H1 (cell line): ENCODE measurements around the gene RABGAP1. TPM values are rescaled to one million over a fixed set of nuclear protein-coding genes. Genes with fewer than 3 reads are reported as not detected.

Experiments used
- CTCF ChIA-PET: fragments of 300-600 bp; sonication (Branson Sonifier 250); formaldehyde crosslinking; loops from one replicate; lab custom pipeline; 2021; ENCODE audit not compliant: partially characterized antibody; lab: Charles Lee
- POLR2A ChIA-PET: fragments of 300-600 bp; sonication (Branson Sonifier 250); formaldehyde crosslinking; loops from one replicate; lab custom pipeline; 2021; ENCODE audit warnings: inconsistent platforms; ENCODE audit not compliant: partially characterized antibody; lab: Charles Lee
- DNase-seq, 2 experiments: peaks; one replicate each; pipeline versions ENCODE4 v3.0.0 to v3.0.0-alpha.2; 2010 to 2022; ENCODE audit warnings: low spot score in 2 of 2, low read depth in 1 of 2, mixed read lengths in 1 of 2
- FAIRE-seq: peaks from 2 replicates; lab custom pipeline; 2011; peaks lifted over from hg19 to GRCh38; lab: Jason Lieb, UNC
- H2AFZ ChIP-seq: 2 replicates; pipeline ENCODE4 v1.8.1; 2012; ENCODE audit warnings: low read length, inconsistent platforms
- H2AK5ac ChIP-seq: 2 replicates; pipeline ENCODE4 v1.6.1; 2013; ENCODE audit warnings: low read depth, low read length
- H2BK120ac ChIP-seq: replicated peaks from 2 replicates; pipeline ENCODE3; 2013; ENCODE audit warnings: low read depth, low read length, inconsistent platforms
- H2BK12ac ChIP-seq: 2 replicates; pipeline ENCODE4 v1.6.1; 2013; ENCODE audit warnings: low read depth, low read length
- H2BK15ac ChIP-seq: 2 replicates; pipeline ENCODE4 v1.6.1; 2013; ENCODE audit warnings: low read length
- H2BK20ac ChIP-seq: 2 replicates; pipeline ENCODE4 v1.6.1; 2013; ENCODE audit warnings: low read length
- H2BK5ac ChIP-seq: 2 replicates; pipeline ENCODE4 v1.6.1; 2013; ENCODE audit warnings: low read depth, low read length
- H3K14ac ChIP-seq: 2 replicates; pipeline ENCODE4 v1.6.1; 2013; ENCODE audit warnings: inconsistent platforms; ENCODE audit not compliant: insufficient read length
- H3K18ac ChIP-seq: 2 replicates; pipeline ENCODE4 v1.6.1; 2013; ENCODE audit warnings: low read length; ENCODE audit errors: extremely low read depth
- H3K23ac ChIP-seq: 2 replicates; pipeline ENCODE4 v1.6.1; 2013; ENCODE audit warnings: inconsistent platforms; ENCODE audit not compliant: insufficient read length
- H3K23me2 ChIP-seq: 2 replicates; pipeline ENCODE4 v1.6.1; 2013; ENCODE audit warnings: low read depth, low read length
- H3K27ac ChIP-seq: 2 replicates; pipeline ENCODE4 v1.6.1; 2011; ENCODE audit warnings: low read depth, low read length, inconsistent platforms
- H3K27me3 ChIP-seq, 4 experiments: replicated peaks in 1 of 4; 1 replicate in 1 of 4; 2 replicates in 3 of 4; pipeline versions ENCODE4 v1.6.1 to v1.8.1; 2011 to 2013; ENCODE audit warnings: low read length in 3 of 4, mild to moderate bottlenecking in 3 of 4, inconsistent platforms in 2 of 4, mixed read lengths in 2 of 4, moderate library complexity in 1 of 4; ENCODE audit not compliant: control insufficient read depth in 3 of 4, insufficient read depth in 3 of 4; ENCODE audit errors: extremely low read depth in 1 of 4
- H3K36me3 ChIP-seq, 4 experiments: 2 replicates each; pipeline versions ENCODE4 v1.6.1 to v1.8.1; 2011 to 2013; ENCODE audit warnings: mild to moderate bottlenecking in 4 of 4, low read length in 3 of 4, moderate library complexity in 2 of 4, control low read depth in 1 of 4, inconsistent platforms in 1 of 4; ENCODE audit not compliant: insufficient read depth in 4 of 4, control insufficient read depth in 2 of 4
- H3K4ac ChIP-seq: replicated peaks from 2 replicates; pipeline ENCODE3; 2013; ENCODE audit warnings: low read length, low read depth, mixed read lengths, inconsistent platforms; ENCODE audit not compliant: insufficient read length
- H3K4me1 ChIP-seq, 4 experiments: replicated peaks in 1 of 4; 1 replicate in 1 of 4; 2 replicates in 3 of 4; pipeline versions ENCODE4 v1.6.1 to v1.8.1; 2011 to 2013; ENCODE audit warnings: low read length in 3 of 4, inconsistent platforms in 2 of 4, mixed read lengths in 1 of 4; ENCODE audit not compliant: insufficient read depth in 4 of 4, control insufficient read depth in 3 of 4
- H3K4me2 ChIP-seq, 2 experiments: 2 replicates each; pipeline versions ENCODE4 v1.6.1 to v1.8.1; 2011 to 2013; ENCODE audit warnings: low read depth in 2 of 2, low read length in 2 of 2, control low read depth in 1 of 2, inconsistent platforms in 1 of 2, mild to moderate bottlenecking in 1 of 2; ENCODE audit not compliant: insufficient read depth in 1 of 2
- H3K4me3 ChIP-seq, 4 experiments: fragments of 200-600, 300-600 bp in 1 of 4; sonication (generic), shearing (Covaris generic), sonication (Bioruptor Twin) in 1 of 4; 2 replicates each; pipeline versions ENCODE4 v1.5.1 to v1.8.1; 2011 to 2016; ENCODE audit warnings: low read length in 4 of 4, low read depth in 3 of 4, control low read depth in 2 of 4, inconsistent platforms in 2 of 4, mild to moderate bottlenecking in 2 of 4, mixed read lengths in 1 of 4, moderate library complexity in 1 of 4; ENCODE audit not compliant: insufficient read depth in 2 of 4; ENCODE audit errors: extremely low read depth in 1 of 4
- H3K56ac ChIP-seq: replicated peaks from 2 replicates; pipeline ENCODE3; 2013; ENCODE audit warnings: low read depth, mild to moderate bottlenecking, mixed read lengths, low read length, inconsistent platforms; ENCODE audit not compliant: insufficient read length
- H3K79me1 ChIP-seq: 2 replicates; pipeline ENCODE4 v1.6.1; 2013; ENCODE audit warnings: low read depth, low read length, control low read depth
- H3K79me2 ChIP-seq, 2 experiments: 2 replicates each; pipeline versions ENCODE4 v1.6.1 to v1.8.1; 2012 to 2013; ENCODE audit warnings: low read length in 2 of 2, mild to moderate bottlenecking in 2 of 2, inconsistent platforms in 1 of 2; ENCODE audit not compliant: insufficient read depth in 2 of 2, control insufficient read depth in 1 of 2
- H3K9ac ChIP-seq, 4 experiments: replicated peaks in 1 of 4; 1 replicate in 1 of 4; 2 replicates in 3 of 4; pipeline versions ENCODE4 v1.6.1 to v1.8.1; 2011 to 2013; ENCODE audit warnings: low read depth in 3 of 4, low read length in 3 of 4, control low read depth in 2 of 4, mild to moderate bottlenecking in 2 of 4, moderate library complexity in 2 of 4, inconsistent platforms in 1 of 4; ENCODE audit errors: extremely low read depth in 1 of 4
- H3K9me3 ChIP-seq, 2 experiments: 2 replicates each; pipeline versions ENCODE4 v1.6.1 to v1.8.1; 2012 to 2013; ENCODE audit warnings: mild to moderate bottlenecking in 2 of 2, moderate library complexity in 2 of 2, control low read depth in 1 of 2, inconsistent platforms in 1 of 2, low read depth in 1 of 2, low read length in 1 of 2, mixed read lengths in 1 of 2; ENCODE audit not compliant: insufficient read depth in 2 of 2
- H4K20me1 ChIP-seq, 2 experiments: replicated peaks in 1 of 2; 2 replicates each; pipeline versions ENCODE3 to v1.8.1; 2011 to 2013; ENCODE audit warnings: inconsistent platforms in 2 of 2, low read length in 2 of 2, mild to moderate bottlenecking in 1 of 2; ENCODE audit not compliant: insufficient read depth in 2 of 2, control insufficient read depth in 1 of 2
- H4K5ac ChIP-seq: 2 replicates; pipeline ENCODE4 v1.6.1; 2013; ENCODE audit warnings: low read length, low read depth, mixed read lengths, inconsistent platforms; ENCODE audit not compliant: insufficient read length
- H4K8ac ChIP-seq: 2 replicates; pipeline ENCODE4 v1.8.0; 2013; ENCODE audit warnings: mild to moderate bottlenecking, moderate library complexity, low read length, inconsistent platforms; ENCODE audit not compliant: insufficient read depth; ENCODE audit errors: extremely low read depth
- H4K91ac ChIP-seq: replicated peaks from 2 replicates; pipeline ENCODE3; 2013; ENCODE audit warnings: low read length, mixed read lengths, inconsistent platforms; ENCODE audit not compliant: insufficient read length
- EGR1 ChIP-seq: IDR thresholded peaks from 2 replicates; pipeline ENCODE4 v1.6.1; 2011; ENCODE audit warnings: low read depth, low read length, borderline replicate concordance
- GABPA ChIP-seq: IDR thresholded peaks from 2 replicates; pipeline ENCODE4 v1.6.1; 2011; ENCODE audit warnings: mild to moderate bottlenecking, low read length, moderate library complexity, borderline replicate concordance; ENCODE audit not compliant: insufficient read depth
- JUN ChIP-seq: IDR thresholded peaks from 2 replicates; pipeline ENCODE4 v1.6.1; 2011; ENCODE audit warnings: low read depth, mild to moderate bottlenecking, improper control_type of control experiment, low read length
- PHF8 ChIP-seq: fragments of 200-600 bp; sonication (generic); conservative IDR thresholded peaks from 2 replicates; pipeline ENCODE4 v1.7.1; 2012; ENCODE audit warnings: low read depth, mild to moderate bottlenecking, inconsistent platforms, low read length, moderate library complexity
- POLR2A ChIP-seq, 2 experiments: IDR thresholded peaks; 1 replicate in 1 of 2; 2 replicates in 1 of 2; pipeline ENCODE4 v1.6.1; 2011; ENCODE audit warnings: low read depth in 2 of 2, low read length in 2 of 2, mild to moderate bottlenecking in 2 of 2; ENCODE audit errors: control extremely low read depth in 1 of 2
- POLR2AphosphoS5 ChIP-seq: IDR thresholded peaks from 2 replicates; pipeline ENCODE4 v1.6.1; 2011; ENCODE audit warnings: low read depth, low read length
- SIN3A ChIP-seq, 2 experiments: IDR thresholded peaks in 1 of 2; conservative IDR thresholded peaks in 1 of 2; 2 replicates each; pipeline ENCODE4 v1.6.1; 2011 to 2012; ENCODE audit warnings: low read length in 2 of 2, improper control_type of control experiment in 1 of 2, low read depth in 1 of 2, mild to moderate bottlenecking in 1 of 2
- WGBS, 2 experiments: shearing (Covaris generic) in 1 of 2; methylation state at CpG; one replicate each; pipeline versions ENCODE4 v1.1.6 to v1.1.7; 2013 to 2015; ENCODE audit warnings: low lambda C conversion rate in 2 of 2, mixed read lengths in 2 of 2, inconsistent platforms in 1 of 2, low coverage in 1 of 2, missing lambda C conversion rate in 1 of 2; ENCODE audit not compliant: insufficient replicate concordance in 2 of 2, insufficient coverage in 1 of 2, insufficient read length in 1 of 2; ENCODE audit errors: extremely low coverage in 1 of 2, missing lambda C conversion rate in 1 of 2; 5-methylcytosine and 5-hydroxymethylcytosine counted together
- polyA plus RNA-seq, 7 experiments: library from polyadenylated mRNA; depleted of rRNA in 3 of 7; stranded (reverse) in 5 of 7; unstranded in 2 of 7; fragments of >200 nt in 5 of 7; fragments of 200-250 nt in 2 of 7; gene quantifications; 1 replicate in 5 of 7; 2 replicates in 1 of 7; 4 replicates in 1 of 7; pipeline versions ENCODE4 v1.2.1 to v1.2.3, GENCODE V29; 2011 to 2013; ENCODE audit warnings: missing spikeins in 2 of 7, mixed read lengths in 2 of 7
- total RNA-seq: library from RNA; stranded (reverse); fragmentation: NEBNext Ultra II Directional; extraction: Animal tissue kit (Norgen Biotek cat#: 25700); gene quantifications from 2 replicates; pipeline ENCODE4 v1.2.1, GENCODE V29; 2021
- TF ChIP-seq, protein P1 (sequence below): IDR thresholded peaks from 2 replicates; pipeline ENCODE4 v1.6.1; 2012; ENCODE audit warnings: inconsistent platforms
- TF ChIP-seq, protein P2 (sequence below): IDR thresholded peaks from 2 replicates; pipeline ENCODE4 v1.6.1; 2011; ENCODE audit warnings: low read length, improper control_type of control experiment

Gene RABGAP1
- total and polyA plus RNA-seq, 2 of the 8 experiments (the other 6 are each of a cell fraction or from before 2014, with no cell fraction given), result 15.7 to 38.3 TPM

DNA sequence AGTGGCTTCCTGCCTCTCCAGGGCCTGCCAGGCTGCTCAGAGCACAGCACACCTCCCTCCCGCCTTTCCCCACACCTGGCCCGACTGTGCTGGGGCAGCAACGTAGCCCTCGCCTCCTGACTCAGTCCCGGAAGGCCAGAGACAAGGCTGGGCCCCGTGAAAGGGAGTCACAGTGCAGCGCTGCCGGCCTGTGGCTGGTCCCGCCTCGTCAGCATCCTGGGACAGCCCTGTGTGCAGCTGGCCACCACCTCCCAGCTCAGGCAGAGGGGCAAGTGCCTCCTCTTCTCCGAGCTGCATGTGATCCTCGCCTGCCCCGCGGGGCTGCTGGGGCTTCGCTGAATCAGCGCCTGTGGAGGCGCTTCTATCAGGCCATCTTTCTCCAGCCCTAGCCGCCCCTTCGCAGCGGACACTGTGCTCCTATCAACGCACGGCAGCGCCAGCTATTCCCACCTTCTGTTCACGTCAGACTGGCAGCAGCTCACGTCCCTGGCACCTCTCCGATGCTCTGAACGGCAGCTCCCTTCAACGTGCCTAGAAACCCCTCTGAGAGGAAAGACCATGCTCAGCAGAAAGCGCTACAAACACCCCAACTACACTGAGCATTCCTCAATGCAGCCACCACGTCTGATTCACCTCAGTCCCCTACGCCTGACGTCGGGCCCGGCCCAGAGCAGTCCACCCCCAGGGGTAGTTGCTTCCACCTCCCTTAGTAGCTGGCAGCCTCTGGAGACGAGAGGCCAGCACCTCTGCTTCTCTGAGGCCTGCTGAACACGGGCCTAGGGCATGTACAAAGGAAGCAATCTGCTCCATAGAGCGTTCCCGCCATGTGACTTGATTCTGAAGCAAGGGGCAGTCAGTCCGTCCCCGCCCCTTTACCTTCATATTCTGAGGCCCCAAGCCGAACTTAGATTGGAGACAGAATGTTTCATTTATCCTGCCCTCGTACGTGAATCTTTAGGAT lies 171.5 kb downstream of the RABGAP1 start:
- H3K9me3 ChIP-seq, result no peaks in the 10 kb centered on the region
- H4K8ac ChIP-seq, result peak overlapping the region; percentile 41; the same call in 1 of the 2 replicates
- H2BK120ac ChIP-seq, result no peak overlapping the region
- no peak overlapping the region for H3K18ac ChIP-seq
- H3K14ac ChIP-seq, result no peak overlapping the region
- no peaks in the 10 kb centered on the region for H3K23me2 ChIP-seq
- peaks cover 0 to 11% (median 5%) of the 10 kb centered on the region in 4 experiments; a peak in 5 of 7 replicates for H3K4me1 ChIP-seq
- H2BK5ac ChIP-seq, result peak overlapping the region; percentile 56
- no peak overlapping the region for H3K23ac ChIP-seq
- no peak overlapping the region for H4K5ac ChIP-seq
- CTCF ChIA-PET, result interaction anchor here (1.2 to 3.3 kb wide), 5 partner anchors 10 to 237 kb away, joined by 4 to 21 read pairs (median 9); no protein-coding TSS in a partner anchor
- H4K91ac ChIP-seq, result no peak overlapping the region
- POLR2A ChIA-PET, result interaction anchor here (0.6 to 1.8 kb wide), 5 partner anchors 12 to 238 kb away, joined by 3 to 6 read pairs (median 4); no protein-coding TSS in a partner anchor
- no peak overlapping the region for H2BK15ac ChIP-seq
- H2AK5ac ChIP-seq, result no peak overlapping the region
- no peak overlapping the region for H2AFZ ChIP-seq
- no peak overlapping the region for H3K56ac ChIP-seq
- 0 out of 7 replicates have a peak overlapping the region, but pooled peaks of 2 of the 4 experiments have one; percentile 8 to 20 for H3K9ac ChIP-seq
- no peak overlapping the region for H2BK20ac ChIP-seq
- no peak overlapping the region for H3K4ac ChIP-seq
- no peak overlapping the region for H3K4me3 ChIP-seq
- H3K79me2 ChIP-seq, result no peaks in the 10 kb centered on the region
- no peak overlapping the region for H3K4me2 ChIP-seq
- peaks cover 4 to 25% (median 18%) of the 10 kb centered on the region in 4 experiments for H3K36me3 ChIP-seq
- 0 out of 2 replicates have a peak overlapping the region, but pooled peaks have one; percentile 9 for H2BK12ac ChIP-seq
- DNase-seq (no peak), FAIRE-seq (no peak)
- no peak overlapping the region for H3K27ac ChIP-seq
- H4K20me1 ChIP-seq, result peaks cover 4 to 11% of the 10 kb centered on the region in 2 experiments
- no peaks in the 10 kb centered on the region for H3K27me3 ChIP-seq
- WGBS, 2 experiments, result 86% methylated on average over 43 of the region's 43 CpGs; no CpG with 5 or more reads in 1 of the 2 experiments
- peaks cover 2% of the 10 kb centered on the region; the same call in 1 of the 2 replicates for H3K79me1 ChIP-seq
- TF ChIP-seq SIN3A (conservative IDR thresholded peaks at IDR 0.05 in 1 of 2, IDR thresholded peaks at IDR 0.05 in 1 of 2; ENCODE audit: low read depth in 1 of 2, low read length in 2 of 2), result no peak
- TF ChIP-seq JUN, result no peak
- TF ChIP-seq EGR1, result no peak
- no peak for TF ChIP-seq PHF8
- peak; percentile 82 for TF ChIP-seq POLR2AphosphoS5
- TF ChIP-seq, protein P1, sequence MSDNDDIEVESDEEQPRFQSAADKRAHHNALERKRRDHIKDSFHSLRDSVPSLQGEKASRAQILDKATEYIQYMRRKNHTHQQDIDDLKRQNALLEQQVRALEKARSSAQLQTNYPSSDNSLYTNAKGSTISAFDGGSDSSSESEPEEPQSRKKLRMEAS, result no peak
- TF ChIP-seq GABPA, result no peak
- 0 out of 3 replicates have a peak, but pooled peaks of 1 of the 2 experiments have one; percentile 34 for TF ChIP-seq POLR2A (IDR thresholded peaks at IDR 0.05; ENCODE audit: control extremely low read depth in 1 of 2, low read depth in 2 of 2, low read length in 2 of 2)
- TF ChIP-seq, protein P2, sequence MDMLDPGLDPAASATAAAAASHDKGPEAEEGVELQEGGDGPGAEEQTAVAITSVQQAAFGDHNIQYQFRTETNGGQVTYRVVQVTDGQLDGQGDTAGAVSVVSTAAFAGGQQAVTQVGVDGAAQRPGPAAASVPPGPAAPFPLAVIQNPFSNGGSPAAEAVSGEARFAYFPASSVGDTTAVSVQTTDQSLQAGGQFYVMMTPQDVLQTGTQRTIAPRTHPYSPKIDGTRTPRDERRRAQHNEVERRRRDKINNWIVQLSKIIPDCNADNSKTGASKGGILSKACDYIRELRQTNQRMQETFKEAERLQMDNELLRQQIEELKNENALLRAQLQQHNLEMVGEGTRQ, result no peak
